Measurements from ENCODE around the gene G2E3. TPM values are rescaled to one million over a fixed set of nuclear protein-coding genes. Genes with fewer than 3 reads are reported as not detected.
"Not testable (repeated sequence)": the region's sequence is repeated elsewhere in the genome, so short reads cannot be mapped to it uniquely, and the experiment has no call there.

The G2E3 gene
- total RNA-seq, 4 donors from 2014 or later, result 3.3 to 5.4 (median 4.4) TPM

DNA sequence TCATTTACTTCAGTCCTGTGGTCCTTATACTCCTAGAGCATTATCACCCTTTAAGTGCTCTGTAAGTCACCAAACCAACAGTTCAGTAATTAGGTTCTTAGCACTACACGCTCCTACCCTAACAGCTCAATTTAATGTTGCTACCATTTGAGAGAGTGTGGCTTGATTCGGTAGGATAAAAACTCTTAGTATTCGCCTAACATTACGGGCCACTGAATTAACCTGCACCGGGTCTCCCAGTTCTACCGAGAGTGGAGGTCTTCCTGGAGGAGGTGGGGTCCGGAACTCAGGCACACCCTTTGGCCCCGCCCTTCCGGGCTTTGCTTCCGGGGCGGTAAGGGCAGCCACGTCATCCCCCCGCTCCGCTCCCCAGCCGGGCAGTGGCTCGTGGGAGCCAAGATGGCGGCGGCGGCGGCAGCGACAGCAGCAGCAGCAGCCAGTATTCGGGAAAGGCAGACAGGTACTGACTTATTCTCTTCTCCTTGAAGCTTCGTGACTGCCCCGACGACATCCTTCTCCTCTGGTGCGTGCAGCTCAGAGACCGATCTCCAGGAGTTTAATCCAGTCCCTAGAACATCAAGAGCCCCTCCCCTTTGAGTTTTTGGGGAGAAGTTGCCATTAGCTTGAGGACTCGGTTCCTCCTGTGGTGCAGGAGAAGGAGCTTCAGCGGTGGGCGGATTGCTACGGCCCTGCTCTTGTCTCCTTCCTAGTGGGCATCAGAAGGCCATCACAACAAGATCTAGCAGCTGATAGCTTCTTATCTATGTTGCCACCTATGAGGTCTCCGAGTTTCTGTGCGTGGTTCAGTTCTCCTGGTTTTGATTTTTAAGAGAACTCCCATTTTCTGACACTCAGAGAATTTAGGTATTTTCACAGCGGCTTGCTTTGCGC lies 63.2 kb downstream of the G2E3 start, which contains the start of gene SCFD1:
Gene SCFD1, plus strand, starts transcription at position 380 of the 891 bp plus-strand sequence. Its CDS starts 20 bp downstream, at position 400.
- intact Hi-C loops (cut with DNase I; ENCODE audit: low total_unique reads) (loop anchor here (5.0 kb wide), 1 partner anchor 65 kb away; the partner anchor contains the start of gene G2E3), in situ Hi-C loops (cut with MboI; ENCODE audit: low sequenced_read_pairs in 4 of 4) (no loop called here)
- ATAC-seq (peak; percentile 97 to 98), DNase-seq (peak; percentile 85 to 92)
- TF ChIP-seq POLR2A (IDR thresholded peaks at IDR 0.05), result peak; percentile 94 to 96
- TF ChIP-seq, protein P1, sequence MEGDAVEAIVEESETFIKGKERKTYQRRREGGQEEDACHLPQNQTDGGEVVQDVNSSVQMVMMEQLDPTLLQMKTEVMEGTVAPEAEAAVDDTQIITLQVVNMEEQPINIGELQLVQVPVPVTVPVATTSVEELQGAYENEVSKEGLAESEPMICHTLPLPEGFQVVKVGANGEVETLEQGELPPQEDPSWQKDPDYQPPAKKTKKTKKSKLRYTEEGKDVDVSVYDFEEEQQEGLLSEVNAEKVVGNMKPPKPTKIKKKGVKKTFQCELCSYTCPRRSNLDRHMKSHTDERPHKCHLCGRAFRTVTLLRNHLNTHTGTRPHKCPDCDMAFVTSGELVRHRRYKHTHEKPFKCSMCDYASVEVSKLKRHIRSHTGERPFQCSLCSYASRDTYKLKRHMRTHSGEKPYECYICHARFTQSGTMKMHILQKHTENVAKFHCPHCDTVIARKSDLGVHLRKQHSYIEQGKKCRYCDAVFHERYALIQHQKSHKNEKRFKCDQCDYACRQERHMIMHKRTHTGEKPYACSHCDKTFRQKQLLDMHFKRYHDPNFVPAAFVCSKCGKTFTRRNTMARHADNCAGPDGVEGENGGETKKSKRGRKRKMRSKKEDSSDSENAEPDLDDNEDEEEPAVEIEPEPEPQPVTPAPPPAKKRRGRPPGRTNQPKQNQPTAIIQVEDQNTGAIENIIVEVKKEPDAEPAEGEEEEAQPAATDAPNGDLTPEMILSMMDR (IDR thresholded peaks at IDR 0.05 in 4 of 5, conservative IDR thresholded peaks at IDR 0.05 in 1 of 5), result no peak
- Histone ChIP-seq H3K4me3 (peak within 1 kb of the TSS; percentile 80 to 89 (median 83)), H3K36me3 (no peaks in the 10 kb centered on the region), H3K4me1 (peaks cover 22 to 35% of the 10 kb centered on the region in 2 donors), H3K27ac (peak within 1 kb of the TSS; percentile 91 to 92 (median 91)), H3K9me3 (no peaks in the 10 kb centered on the region), H3K27me3 (no peaks in the 10 kb centered on the region)

DNA sequence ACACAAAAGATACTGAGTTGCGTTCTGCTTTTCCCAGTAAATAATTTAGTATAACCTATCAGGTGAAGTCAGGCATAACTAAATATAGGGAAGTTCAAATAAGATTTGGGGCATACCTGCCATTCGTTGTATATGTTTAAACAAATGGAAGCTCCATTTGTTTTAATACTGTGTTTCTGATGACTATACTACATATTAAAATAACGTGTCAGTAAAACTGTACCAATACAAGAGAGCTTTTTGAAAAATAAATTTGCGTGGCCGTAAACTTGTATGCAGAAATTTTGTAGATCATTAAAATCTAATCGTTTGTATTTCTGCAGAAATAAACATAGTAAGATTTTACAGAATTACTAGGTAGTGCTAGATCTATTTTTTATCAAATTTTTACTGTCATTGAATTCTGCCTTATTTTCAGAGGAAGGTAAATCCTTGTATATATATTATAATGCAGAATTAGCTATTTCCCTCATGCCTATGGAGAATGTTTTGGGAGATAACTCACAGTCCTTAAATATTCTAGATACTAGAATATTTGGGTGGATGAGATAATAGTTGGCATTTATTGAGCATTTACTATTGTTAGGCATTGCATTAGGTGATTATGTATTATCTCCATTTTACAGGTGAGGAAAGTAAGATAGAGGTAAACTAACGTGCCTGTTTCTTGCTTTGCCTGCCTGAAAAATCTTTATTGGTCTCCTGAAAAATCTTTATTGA lies 64.6 kb downstream of the G2E3 start:
- Histone ChIP-seq H3K9me3 (no peaks in the 10 kb centered on the region), H3K4me3 (peak overlapping the region; percentile 80 to 89 (median 83)), H3K4me1 (peaks cover 22 to 35% of the 10 kb centered on the region in 2 donors), H3K36me3 (no peaks in the 10 kb centered on the region), H3K27me3 (no peaks in the 10 kb centered on the region), H3K27ac (peak overlapping the region in 1 of 4 donors; percentile 92)
- no peak for TF ChIP-seq POLR2A (IDR thresholded peaks at IDR 0.05)
- TF ChIP-seq, protein P1 (IDR thresholded peaks at IDR 0.05 in 4 of 5, conservative IDR thresholded peaks at IDR 0.05 in 1 of 5), result no peak
- in situ Hi-C loops (cut with MboI; ENCODE audit: low sequenced_read_pairs in 4 of 4) (no loop called here), intact Hi-C loops (cut with DNase I; ENCODE audit: low total_unique reads) (loop anchor here (5.0 kb wide), 1 partner anchor 66 kb away; the partner anchor contains the start of gene G2E3)
- no peak for DNase-seq
- no peak for ATAC-seq

DNA sequence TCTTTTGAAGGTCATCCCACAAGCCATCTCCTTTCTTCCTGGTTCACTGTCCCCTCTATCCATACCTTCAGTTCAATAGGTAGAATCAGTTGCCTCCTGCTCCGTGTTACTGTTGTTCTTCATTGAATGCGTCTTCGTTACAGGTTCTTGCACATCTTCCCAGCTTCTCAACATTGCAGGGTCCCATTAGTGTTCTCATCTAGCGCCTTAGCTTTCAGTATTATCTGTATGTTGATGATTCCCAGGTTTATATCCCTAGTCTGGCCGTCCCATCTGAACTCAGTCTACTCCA lies 65.1 kb downstream of the G2E3 start:
- H3K9me3 ChIP-seq, result no peaks in the 10 kb centered on the region
- H3K4me1 ChIP-seq, result peaks cover 22 to 35% of the 10 kb centered on the region in 2 donors
- DNase-seq (no peak), ATAC-seq (no peak)
- H3K27ac ChIP-seq, result no peak overlapping the region
- no peak overlapping the region for H3K4me3 ChIP-seq
- intact Hi-C loops (cut with DNase I; ENCODE audit: low total_unique reads) (loop anchor here (5.0 kb wide), 1 partner anchor 67 kb away; the partner anchor contains the start of gene G2E3), in situ Hi-C loops (cut with MboI; ENCODE audit: low sequenced_read_pairs in 4 of 4) (no loop called here)
- no peaks in the 10 kb centered on the region for H3K36me3 ChIP-seq
- no peaks in the 10 kb centered on the region for H3K27me3 ChIP-seq
- TF ChIP-seq POLR2A (IDR thresholded peaks at IDR 0.05), result no peak
- TF ChIP-seq, protein P1 (IDR thresholded peaks at IDR 0.05 in 4 of 5, conservative IDR thresholded peaks at IDR 0.05 in 1 of 5), result no peak

DNA sequence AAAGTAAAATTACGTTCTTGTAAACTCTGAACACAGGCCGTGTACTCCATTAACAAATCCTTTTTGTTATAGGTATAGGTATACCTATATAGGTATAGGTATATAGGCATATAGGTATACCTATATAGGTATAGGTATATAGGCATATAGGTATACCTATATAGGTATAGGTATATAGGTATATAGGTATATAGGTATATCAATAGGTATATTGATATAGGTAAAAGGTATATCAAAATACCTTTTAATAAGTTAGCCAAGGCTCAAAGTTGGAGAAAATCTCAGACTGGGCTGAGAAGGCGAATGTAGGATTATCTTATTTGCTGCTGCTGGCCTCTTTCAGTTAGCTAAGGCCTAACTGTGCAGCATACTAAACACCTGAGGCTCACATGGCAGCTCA lies 66.6 kb downstream of the G2E3 start:
- no peaks in the 10 kb centered on the region for H3K9me3 ChIP-seq
- peaks cover 0 to 1% of the 10 kb centered on the region in 2 donors for H3K36me3 ChIP-seq
- no peaks in the 10 kb centered on the region for H3K27me3 ChIP-seq
- H3K27ac ChIP-seq, result no peak overlapping the region
- H3K4me3 ChIP-seq, result no peak overlapping the region
- no peak for TF ChIP-seq POLR2A (IDR thresholded peaks at IDR 0.05)
- TF ChIP-seq, protein P1 (IDR thresholded peaks at IDR 0.05 in 4 of 5, conservative IDR thresholded peaks at IDR 0.05 in 1 of 5), result no peak
- DNase-seq (no peak), ATAC-seq (no peak)
- in situ Hi-C loops (cut with MboI; ENCODE audit: low sequenced_read_pairs in 4 of 4) (no loop called here), intact Hi-C loops (cut with DNase I; ENCODE audit: low total_unique reads) (no loop called here)
- H3K4me1 ChIP-seq, result peaks cover 22 to 35% of the 10 kb centered on the region in 2 donors

DNA sequence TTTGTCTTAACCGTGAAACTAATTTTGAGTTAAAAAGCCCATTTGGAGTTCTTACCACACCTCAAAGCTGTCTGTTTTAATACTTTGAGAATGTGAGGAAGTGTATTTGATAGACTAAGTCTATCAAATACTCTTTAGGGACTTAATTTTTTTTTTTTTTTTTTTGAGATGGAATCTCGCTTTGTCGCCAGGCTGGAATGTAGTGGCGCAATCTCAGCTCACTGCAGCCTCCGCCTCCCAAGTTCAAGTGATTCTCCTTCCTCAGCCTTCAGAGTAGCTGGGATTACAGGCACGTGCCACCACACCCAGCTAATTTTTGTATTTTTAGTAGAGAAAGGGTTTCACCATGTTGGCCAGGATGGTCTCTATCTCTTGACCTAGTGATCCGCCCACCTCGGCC lies 70.5 kb downstream of the G2E3 start:
- peaks cover 9 to 18% of the 10 kb centered on the region in 2 donors for H3K4me1 ChIP-seq

More for the DNA sequence above, 70.5 kb downstream of the G2E3 start:
- DNase-seq; H3K9me3 ChIP-seq; ATAC-seq; H3K27me3 ChIP-seq; in situ Hi-C loops (cut with MboI; ENCODE audit: low sequenced_read_pairs in 4 of 4); intact Hi-C loops (cut with DNase I; ENCODE audit: low total_unique reads); H3K27ac ChIP-seq; H3K4me3 ChIP-seq: not testable (repeated sequence)
- peaks cover 0 to 32% of the 10 kb centered on the region in 2 donors for H3K36me3 ChIP-seq

All from gastrocnemius medialis (tissue), 4 donors.